H9 (cell line): Measurements from ENCODE around the gene ADM. TPM values are rescaled to one million over a fixed set of nuclear protein-coding genes. Genes with fewer than 3 reads are reported as not detected.

Experiments used
- DNase-seq: peaks from one replicate; pipeline ENCODE4 v3.0.0-alpha.2; 2017
- H2AFZ ChIP-seq: one replicate; pipeline ENCODE4 v1.6.1; 2013; ENCODE audit warnings: mild to moderate bottlenecking, low read length, control low read depth, moderate library complexity
- H2AK5ac ChIP-seq: 2 replicates; pipeline ENCODE4 v1.6.1; 2013; ENCODE audit warnings: low read length, control low read depth, mixed read lengths; ENCODE audit not compliant: insufficient read length
- H2BK120ac ChIP-seq: one replicate; pipeline ENCODE4 v1.6.1; 2013; ENCODE audit warnings: low read depth, mild to moderate bottlenecking, low read length, control low read depth, inconsistent platforms; ENCODE audit not compliant: poor library complexity, severe bottlenecking
- H2BK12ac ChIP-seq: 2 replicates; pipeline ENCODE4 v1.6.1; 2013; ENCODE audit warnings: low read length, control low read depth, mixed read lengths, low read depth; ENCODE audit not compliant: insufficient read length
- H2BK15ac ChIP-seq: 2 replicates; pipeline ENCODE4 v1.6.1; 2013; ENCODE audit warnings: low read depth, low read length, control low read depth
- H2BK20ac ChIP-seq: one replicate; pipeline ENCODE4 v1.6.1; 2013; ENCODE audit warnings: low read depth, mild to moderate bottlenecking, low read length, control low read depth, inconsistent platforms; ENCODE audit not compliant: poor library complexity, severe bottlenecking
- H2BK5ac ChIP-seq: 2 replicates; pipeline ENCODE4 v1.6.1; 2013; ENCODE audit warnings: low read length, control low read depth, mixed read lengths; ENCODE audit not compliant: insufficient read length
- H3K14ac ChIP-seq: 2 replicates; pipeline ENCODE4 v1.6.1; 2013; ENCODE audit warnings: low read length, control low read depth; ENCODE audit not compliant: insufficient read depth
- H3K18ac ChIP-seq: 2 replicates; pipeline ENCODE4 v1.6.1; 2013; ENCODE audit warnings: low read depth, mild to moderate bottlenecking, mixed read lengths, low read length, control low read depth; ENCODE audit not compliant: insufficient read length
- H3K23ac ChIP-seq: 2 replicates; pipeline ENCODE4 v1.6.1; 2013; ENCODE audit warnings: low read length, control low read depth, mixed read lengths, low read depth; ENCODE audit not compliant: insufficient read length
- H3K23me2 ChIP-seq: 2 replicates; pipeline ENCODE4 v1.6.1; 2013; ENCODE audit warnings: low read depth, mild to moderate bottlenecking, mixed read lengths, low read length, control low read depth; ENCODE audit not compliant: insufficient read length, poor library complexity, severe bottlenecking
- H3K27ac ChIP-seq: 2 replicates; pipeline ENCODE4 v1.5.1; 2013; ENCODE audit warnings: low read length, control low read depth, mixed read lengths, low read depth; ENCODE audit not compliant: insufficient read length
- H3K27me3 ChIP-seq: 2 replicates; pipeline ENCODE4 v1.6.1; 2013; ENCODE audit warnings: low read length, control low read depth, inconsistent platforms; ENCODE audit not compliant: insufficient read depth
- H3K4ac ChIP-seq: 2 replicates; pipeline ENCODE4 v1.6.1; 2013; ENCODE audit warnings: low read depth, mild to moderate bottlenecking, control low read depth, inconsistent platforms, low read length, moderate library complexity
- H3K4me1 ChIP-seq: 2 replicates; pipeline ENCODE4 v1.6.1; 2013; ENCODE audit warnings: low read length, control low read depth, inconsistent platforms; ENCODE audit not compliant: insufficient read depth
- H3K4me2 ChIP-seq: 2 replicates; pipeline ENCODE4 v1.6.1; 2013; ENCODE audit warnings: low read length, control low read depth, mixed read lengths; ENCODE audit not compliant: insufficient read length, insufficient read depth
- H3K56ac ChIP-seq: 2 replicates; pipeline ENCODE4 v1.6.1; 2013; ENCODE audit warnings: low read depth, mild to moderate bottlenecking, mixed read lengths, low read length, control low read depth; ENCODE audit not compliant: insufficient read length
- H3K79me1 ChIP-seq: 2 replicates; pipeline ENCODE4 v1.6.1; 2013; ENCODE audit warnings: low read depth, mild to moderate bottlenecking, moderate library complexity, low read length, control low read depth, inconsistent platforms; ENCODE audit not compliant: insufficient read depth, poor library complexity, severe bottlenecking
- H3K79me2 ChIP-seq: 2 replicates; pipeline ENCODE4 v1.6.1; 2013; ENCODE audit warnings: low read length, control low read depth, inconsistent platforms; ENCODE audit not compliant: insufficient read depth
- H3K9ac ChIP-seq: 2 replicates; pipeline ENCODE4 v1.6.1; 2013; ENCODE audit warnings: low read length, control low read depth, mixed read lengths; ENCODE audit not compliant: insufficient read length; ENCODE audit errors: extremely low read depth
- H3K9me3 ChIP-seq: one replicate; pipeline ENCODE4 v1.6.1; 2013; ENCODE audit warnings: low read depth, low read length, inconsistent platforms; ENCODE audit not compliant: control insufficient read depth
- H3T11ph ChIP-seq: one replicate; pipeline ENCODE4 v1.6.1; 2013; ENCODE audit warnings: mild to moderate bottlenecking, low read length, control low read depth, inconsistent platforms
- H4K20me1 ChIP-seq: one replicate; pipeline ENCODE4 v1.6.1; 2013; ENCODE audit not compliant: control insufficient read depth, insufficient read length, insufficient read depth
- H4K5ac ChIP-seq: 2 replicates; pipeline ENCODE4 v1.6.1; 2013; ENCODE audit warnings: low read depth, mild to moderate bottlenecking, mixed read lengths, low read length, control low read depth; ENCODE audit not compliant: insufficient read length
- H4K8ac ChIP-seq: replicated peaks from 2 replicates; pipeline ENCODE4 v1.6.1; 2013; ENCODE audit warnings: low read length, control low read depth, mixed read lengths, low read depth; ENCODE audit not compliant: insufficient read length
- H4K91ac ChIP-seq: 2 replicates; pipeline ENCODE4 v1.6.1; 2013; ENCODE audit warnings: low read depth, mild to moderate bottlenecking, moderate library complexity, mixed read lengths, low read length, control low read depth; ENCODE audit not compliant: insufficient read length
- H3K27ac Mint-ChIP-seq, 3 experiments: 2 replicates in 2 of 3; 3 replicates in 1 of 3; pipeline ENCODE4 v1.8.0; 2020 to 2021; ENCODE audit warnings: mixed read lengths in 3 of 3, mild to moderate bottlenecking in 1 of 3, moderate library complexity in 1 of 3
- H3K27me3 Mint-ChIP-seq: 2 replicates; pipeline ENCODE4 v1.8.0; 2021; ENCODE audit warnings: low read depth, mild to moderate bottlenecking, moderate library complexity, mixed read lengths
- H3K36me3 Mint-ChIP-seq, 3 experiments: 2 replicates in 2 of 3; 3 replicates in 1 of 3; pipeline ENCODE4 v1.8.0; 2020 to 2021; ENCODE audit warnings: low read depth in 3 of 3, mixed read lengths in 3 of 3; ENCODE audit not compliant: insufficient read depth in 1 of 3
- H3K4me1 Mint-ChIP-seq, 2 experiments: 2 replicates each; pipeline ENCODE4 v1.8.0; 2020; ENCODE audit warnings: mixed read lengths in 2 of 2
- H3K4me3 Mint-ChIP-seq, 2 experiments: 2 replicates in 1 of 2; 3 replicates in 1 of 2; pipeline ENCODE4 v1.8.0; 2020 to 2021; ENCODE audit warnings: mild to moderate bottlenecking in 2 of 2, mixed read lengths in 2 of 2, moderate library complexity in 1 of 2
- H3K9me3 Mint-ChIP-seq, 2 experiments: 2 replicates in 1 of 2; 3 replicates in 1 of 2; pipeline ENCODE4 v1.8.0; 2020; ENCODE audit warnings: mild to moderate bottlenecking in 2 of 2, mixed read lengths in 2 of 2, moderate library complexity in 1 of 2
- WGBS: extraction: QIAGEN DNeasy Blood & Tissue Kit; methylation state at CpG from one replicate; pipeline ENCODE4 v1.1.7; 2013; ENCODE audit warnings: missing lambda C conversion rate, low lambda C conversion rate, mixed read lengths; ENCODE audit not compliant: insufficient read length; ENCODE audit errors: extremely low coverage; 5-methylcytosine and 5-hydroxymethylcytosine counted together
- total RNA-seq: library from RNA; stranded (reverse); gene quantifications from 2 replicates; pipeline ENCODE4 v1.2.1, GENCODE V29; 2021
- TF ChIP-seq, protein P1 (sequence below): fragments of 200-600 bp; sonication (generic); conservative IDR thresholded peaks from 3 replicates; pipeline ENCODE4 v1.8.0; 2021; ENCODE audit warnings: antibody characterized with exemption, mild to moderate bottlenecking

ADM gene
- total RNA-seq, 1 experiment from 2014 or later: 99.1 TPM

DNA sequence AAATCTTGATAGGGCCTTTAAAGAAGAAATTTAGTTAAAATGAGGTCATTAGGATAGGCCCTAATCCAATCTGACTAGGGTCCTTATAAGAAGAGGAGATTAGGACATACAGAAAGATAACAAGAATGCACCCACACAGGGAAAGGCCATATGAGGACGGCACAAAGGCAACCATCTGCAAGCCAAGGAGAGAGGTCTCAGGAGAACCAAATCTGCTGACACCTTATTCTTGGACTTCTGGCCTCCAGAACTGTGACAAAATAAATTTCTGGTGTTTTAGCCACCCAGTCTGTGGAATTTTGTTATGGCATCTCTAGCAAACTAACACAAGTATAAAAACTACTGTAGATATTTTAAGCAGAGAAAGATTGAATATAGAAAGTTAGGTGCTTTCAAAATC lies 28.6 kb downstream of the ADM start:
- H3K9me3 Mint-ChIP-seq: peaks cover 0 to 5% of the 10 kb centered on the region in 2 experiments; a peak in 2 of 5 replicates
- Histone ChIP-seq H3K14ac (no peak overlapping the region), H2AFZ (no peak overlapping the region), H2BK120ac (no peak overlapping the region), H3K9ac (no peak overlapping the region), H3K79me2 (no peaks in the 10 kb centered on the region), H3K4ac (no peak overlapping the region), H4K20me1 (no peaks in the 10 kb centered on the region), H2BK20ac (no peak overlapping the region), H2BK5ac (no peak overlapping the region), H2BK12ac (no peak overlapping the region), H3K27ac (no peak overlapping the region), H4K91ac (no peak overlapping the region), H3K27me3 (no peaks in the 10 kb centered on the region), H3K4me2 (no peak overlapping the region), H3K23ac (no peak overlapping the region), H3K79me1 (no peaks in the 10 kb centered on the region), H3K23me2 (no peaks in the 10 kb centered on the region), H3K18ac (no peak overlapping the region), H3K9me3 (no peaks in the 10 kb centered on the region), H3K4me1 (no peaks in the 10 kb centered on the region), H4K8ac (no peak overlapping the region), H3K56ac (no peak overlapping the region), H2AK5ac (no peak overlapping the region), H2BK15ac (no peak overlapping the region), H3T11ph (no peak overlapping the region), H4K5ac (no peak overlapping the region)
- H3K27me3 Mint-ChIP-seq: no peaks in the 10 kb centered on the region
- no peak for DNase-seq
- H3K27ac Mint-ChIP-seq: no peak overlapping the region
- no CpG with 5 or more reads among the region's 1 CpG for WGBS
- H3K4me3 Mint-ChIP-seq: no peak overlapping the region
- peaks cover 0 to 14% (median 4%) of the 10 kb centered on the region in 3 experiments; a peak in 3 of 7 replicates for H3K36me3 Mint-ChIP-seq
- TF ChIP-seq, protein P1, sequence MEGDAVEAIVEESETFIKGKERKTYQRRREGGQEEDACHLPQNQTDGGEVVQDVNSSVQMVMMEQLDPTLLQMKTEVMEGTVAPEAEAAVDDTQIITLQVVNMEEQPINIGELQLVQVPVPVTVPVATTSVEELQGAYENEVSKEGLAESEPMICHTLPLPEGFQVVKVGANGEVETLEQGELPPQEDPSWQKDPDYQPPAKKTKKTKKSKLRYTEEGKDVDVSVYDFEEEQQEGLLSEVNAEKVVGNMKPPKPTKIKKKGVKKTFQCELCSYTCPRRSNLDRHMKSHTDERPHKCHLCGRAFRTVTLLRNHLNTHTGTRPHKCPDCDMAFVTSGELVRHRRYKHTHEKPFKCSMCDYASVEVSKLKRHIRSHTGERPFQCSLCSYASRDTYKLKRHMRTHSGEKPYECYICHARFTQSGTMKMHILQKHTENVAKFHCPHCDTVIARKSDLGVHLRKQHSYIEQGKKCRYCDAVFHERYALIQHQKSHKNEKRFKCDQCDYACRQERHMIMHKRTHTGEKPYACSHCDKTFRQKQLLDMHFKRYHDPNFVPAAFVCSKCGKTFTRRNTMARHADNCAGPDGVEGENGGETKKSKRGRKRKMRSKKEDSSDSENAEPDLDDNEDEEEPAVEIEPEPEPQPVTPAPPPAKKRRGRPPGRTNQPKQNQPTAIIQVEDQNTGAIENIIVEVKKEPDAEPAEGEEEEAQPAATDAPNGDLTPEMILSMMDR: no peak
- peaks cover 0 to 5% of the 10 kb centered on the region in 2 experiments; a peak in 1 of 4 replicates for H3K4me1 Mint-ChIP-seq
